H1 (cell line): ENCODE data around the gene NLRP6. TPM values are rescaled to one million over a fixed set of nuclear protein-coding genes. Genes with fewer than 3 reads are reported as not detected.

ENCODE experiments used
- CTCF ChIA-PET: fragments of 300-600 bp; sonication (Branson Sonifier 250); formaldehyde crosslinking; loops from one replicate; lab custom pipeline; 2021; ENCODE audit not compliant: partially characterized antibody; lab: Charles Lee
- POLR2A ChIA-PET: fragments of 300-600 bp; sonication (Branson Sonifier 250); formaldehyde crosslinking; loops from one replicate; lab custom pipeline; 2021; ENCODE audit warnings: inconsistent platforms; ENCODE audit not compliant: partially characterized antibody; lab: Charles Lee
- DNase-seq, 2 experiments: peaks; one replicate each; pipeline versions ENCODE4 v3.0.0 to v3.0.0-alpha.2; 2010 to 2022; ENCODE audit warnings: low spot score in 2 of 2, low read depth in 1 of 2, mixed read lengths in 1 of 2
- FAIRE-seq: peaks from 2 replicates; lab custom pipeline; 2011; peaks lifted over from hg19 to GRCh38; lab: Jason Lieb, UNC
- H2AFZ ChIP-seq: 2 replicates; pipeline ENCODE4 v1.8.1; 2012; ENCODE audit warnings: low read length, inconsistent platforms
- H2AK5ac ChIP-seq: 2 replicates; pipeline ENCODE4 v1.6.1; 2013; ENCODE audit warnings: low read depth, low read length
- H2BK120ac ChIP-seq: replicated peaks from 2 replicates; pipeline ENCODE3; 2013; ENCODE audit warnings: low read depth, low read length, inconsistent platforms
- H2BK12ac ChIP-seq: 2 replicates; pipeline ENCODE4 v1.6.1; 2013; ENCODE audit warnings: low read depth, low read length
- H2BK15ac ChIP-seq: 2 replicates; pipeline ENCODE4 v1.6.1; 2013; ENCODE audit warnings: low read length
- H2BK20ac ChIP-seq: 2 replicates; pipeline ENCODE4 v1.6.1; 2013; ENCODE audit warnings: low read length
- H2BK5ac ChIP-seq: 2 replicates; pipeline ENCODE4 v1.6.1; 2013; ENCODE audit warnings: low read depth, low read length
- H3K14ac ChIP-seq: 2 replicates; pipeline ENCODE4 v1.6.1; 2013; ENCODE audit warnings: inconsistent platforms; ENCODE audit not compliant: insufficient read length
- H3K18ac ChIP-seq: 2 replicates; pipeline ENCODE4 v1.6.1; 2013; ENCODE audit warnings: low read length; ENCODE audit errors: extremely low read depth
- H3K23ac ChIP-seq: 2 replicates; pipeline ENCODE4 v1.6.1; 2013; ENCODE audit warnings: inconsistent platforms; ENCODE audit not compliant: insufficient read length
- H3K23me2 ChIP-seq: 2 replicates; pipeline ENCODE4 v1.6.1; 2013; ENCODE audit warnings: low read depth, low read length
- H3K27ac ChIP-seq: 2 replicates; pipeline ENCODE4 v1.6.1; 2011; ENCODE audit warnings: low read depth, low read length, inconsistent platforms
- H3K27me3 ChIP-seq, 4 experiments: replicated peaks in 1 of 4; 1 replicate in 1 of 4; 2 replicates in 3 of 4; pipeline versions ENCODE4 v1.6.1 to v1.8.1; 2011 to 2013; ENCODE audit warnings: low read length in 3 of 4, mild to moderate bottlenecking in 3 of 4, inconsistent platforms in 2 of 4, mixed read lengths in 2 of 4, moderate library complexity in 1 of 4; ENCODE audit not compliant: control insufficient read depth in 3 of 4, insufficient read depth in 3 of 4; ENCODE audit errors: extremely low read depth in 1 of 4
- H3K36me3 ChIP-seq, 4 experiments: 2 replicates each; pipeline versions ENCODE4 v1.6.1 to v1.8.1; 2011 to 2013; ENCODE audit warnings: mild to moderate bottlenecking in 4 of 4, low read length in 3 of 4, moderate library complexity in 2 of 4, control low read depth in 1 of 4, inconsistent platforms in 1 of 4; ENCODE audit not compliant: insufficient read depth in 4 of 4, control insufficient read depth in 2 of 4
- H3K4ac ChIP-seq: replicated peaks from 2 replicates; pipeline ENCODE3; 2013; ENCODE audit warnings: low read length, low read depth, mixed read lengths, inconsistent platforms; ENCODE audit not compliant: insufficient read length
- H3K4me1 ChIP-seq, 4 experiments: replicated peaks in 1 of 4; 1 replicate in 1 of 4; 2 replicates in 3 of 4; pipeline versions ENCODE4 v1.6.1 to v1.8.1; 2011 to 2013; ENCODE audit warnings: low read length in 3 of 4, inconsistent platforms in 2 of 4, mixed read lengths in 1 of 4; ENCODE audit not compliant: insufficient read depth in 4 of 4, control insufficient read depth in 3 of 4
- H3K4me2 ChIP-seq, 2 experiments: 2 replicates each; pipeline versions ENCODE4 v1.6.1 to v1.8.1; 2011 to 2013; ENCODE audit warnings: low read depth in 2 of 2, low read length in 2 of 2, control low read depth in 1 of 2, inconsistent platforms in 1 of 2, mild to moderate bottlenecking in 1 of 2; ENCODE audit not compliant: insufficient read depth in 1 of 2
- H3K4me3 ChIP-seq, 4 experiments: fragments of 200-600, 300-600 bp in 1 of 4; sonication (generic), shearing (Covaris generic), sonication (Bioruptor Twin) in 1 of 4; 2 replicates each; pipeline versions ENCODE4 v1.5.1 to v1.8.1; 2011 to 2016; ENCODE audit warnings: low read length in 4 of 4, low read depth in 3 of 4, control low read depth in 2 of 4, inconsistent platforms in 2 of 4, mild to moderate bottlenecking in 2 of 4, mixed read lengths in 1 of 4, moderate library complexity in 1 of 4; ENCODE audit not compliant: insufficient read depth in 2 of 4; ENCODE audit errors: extremely low read depth in 1 of 4
- H3K56ac ChIP-seq: replicated peaks from 2 replicates; pipeline ENCODE3; 2013; ENCODE audit warnings: low read depth, mild to moderate bottlenecking, mixed read lengths, low read length, inconsistent platforms; ENCODE audit not compliant: insufficient read length
- H3K79me1 ChIP-seq: 2 replicates; pipeline ENCODE4 v1.6.1; 2013; ENCODE audit warnings: low read depth, low read length, control low read depth
- H3K79me2 ChIP-seq, 2 experiments: 2 replicates each; pipeline versions ENCODE4 v1.6.1 to v1.8.1; 2012 to 2013; ENCODE audit warnings: low read length in 2 of 2, mild to moderate bottlenecking in 2 of 2, inconsistent platforms in 1 of 2; ENCODE audit not compliant: insufficient read depth in 2 of 2, control insufficient read depth in 1 of 2
- H3K9ac ChIP-seq, 4 experiments: replicated peaks in 1 of 4; 1 replicate in 1 of 4; 2 replicates in 3 of 4; pipeline versions ENCODE4 v1.6.1 to v1.8.1; 2011 to 2013; ENCODE audit warnings: low read depth in 3 of 4, low read length in 3 of 4, control low read depth in 2 of 4, mild to moderate bottlenecking in 2 of 4, moderate library complexity in 2 of 4, inconsistent platforms in 1 of 4; ENCODE audit errors: extremely low read depth in 1 of 4
- H3K9me3 ChIP-seq, 2 experiments: 2 replicates each; pipeline versions ENCODE4 v1.6.1 to v1.8.1; 2012 to 2013; ENCODE audit warnings: mild to moderate bottlenecking in 2 of 2, moderate library complexity in 2 of 2, control low read depth in 1 of 2, inconsistent platforms in 1 of 2, low read depth in 1 of 2, low read length in 1 of 2, mixed read lengths in 1 of 2; ENCODE audit not compliant: insufficient read depth in 2 of 2
- H4K20me1 ChIP-seq, 2 experiments: replicated peaks in 1 of 2; 2 replicates each; pipeline versions ENCODE3 to v1.8.1; 2011 to 2013; ENCODE audit warnings: inconsistent platforms in 2 of 2, low read length in 2 of 2, mild to moderate bottlenecking in 1 of 2; ENCODE audit not compliant: insufficient read depth in 2 of 2, control insufficient read depth in 1 of 2
- H4K5ac ChIP-seq: 2 replicates; pipeline ENCODE4 v1.6.1; 2013; ENCODE audit warnings: low read length, low read depth, mixed read lengths, inconsistent platforms; ENCODE audit not compliant: insufficient read length
- H4K8ac ChIP-seq: 2 replicates; pipeline ENCODE4 v1.8.0; 2013; ENCODE audit warnings: mild to moderate bottlenecking, moderate library complexity, low read length, inconsistent platforms; ENCODE audit not compliant: insufficient read depth; ENCODE audit errors: extremely low read depth
- H4K91ac ChIP-seq: replicated peaks from 2 replicates; pipeline ENCODE3; 2013; ENCODE audit warnings: low read length, mixed read lengths, inconsistent platforms; ENCODE audit not compliant: insufficient read length
- HDAC2 ChIP-seq, 2 experiments: fragments of 300-600 bp in 1 of 2; sonication (generic) in 1 of 2; IDR thresholded peaks; 2 replicates each; pipeline ENCODE4 v1.6.1; 2011 to 2012; ENCODE audit warnings: low read depth in 2 of 2, low read length in 2 of 2, mild to moderate bottlenecking in 2 of 2, moderate library complexity in 2 of 2, borderline replicate concordance in 1 of 2, inconsistent platforms in 1 of 2
- KDM5A ChIP-seq: fragments of 200-600 bp; IDR thresholded peaks from 2 replicates; pipeline ENCODE4 v1.7.1; 2012; ENCODE audit warnings: mild to moderate bottlenecking, low read length, inconsistent platforms, mixed read lengths
- PHF8 ChIP-seq: fragments of 200-600 bp; sonication (generic); conservative IDR thresholded peaks from 2 replicates; pipeline ENCODE4 v1.7.1; 2012; ENCODE audit warnings: low read depth, mild to moderate bottlenecking, inconsistent platforms, low read length, moderate library complexity
- SIRT6 ChIP-seq: IDR thresholded peaks from one replicate; pipeline ENCODE4 v1.7.1; 2012; ENCODE audit warnings: low read length, inconsistent platforms
- SP2 ChIP-seq: IDR thresholded peaks from 2 replicates; pipeline ENCODE4 v1.6.1; 2012; ENCODE audit warnings: mild to moderate bottlenecking, low read length, inconsistent platforms
- TAF7 ChIP-seq: optimal IDR thresholded peaks from 2 replicates; pipeline ENCODE3; 2011; ENCODE audit warnings: low read depth, mild to moderate bottlenecking, inconsistent platforms, low read length, moderate library complexity, borderline replicate concordance
- TBP ChIP-seq: IDR thresholded peaks from 2 replicates; pipeline ENCODE4 v1.6.1; 2011; ENCODE audit warnings: low read depth, low read length, improper control_type of control experiment
- WGBS, 2 experiments: shearing (Covaris generic) in 1 of 2; methylation state at CpG; one replicate each; pipeline versions ENCODE4 v1.1.6 to v1.1.7; 2013 to 2015; ENCODE audit warnings: low lambda C conversion rate in 2 of 2, mixed read lengths in 2 of 2, inconsistent platforms in 1 of 2, low coverage in 1 of 2, missing lambda C conversion rate in 1 of 2; ENCODE audit not compliant: insufficient replicate concordance in 2 of 2, insufficient coverage in 1 of 2, insufficient read length in 1 of 2; ENCODE audit errors: extremely low coverage in 1 of 2, missing lambda C conversion rate in 1 of 2; 5-methylcytosine and 5-hydroxymethylcytosine counted together
- polyA plus RNA-seq, 7 experiments: library from polyadenylated mRNA; depleted of rRNA in 3 of 7; stranded (reverse) in 5 of 7; unstranded in 2 of 7; fragments of >200 nt in 5 of 7; fragments of 200-250 nt in 2 of 7; gene quantifications; 1 replicate in 5 of 7; 2 replicates in 1 of 7; 4 replicates in 1 of 7; pipeline versions ENCODE4 v1.2.1 to v1.2.3, GENCODE V29; 2011 to 2013; ENCODE audit warnings: missing spikeins in 2 of 7, mixed read lengths in 2 of 7
- total RNA-seq: library from RNA; stranded (reverse); fragmentation: NEBNext Ultra II Directional; extraction: Animal tissue kit (Norgen Biotek cat#: 25700); gene quantifications from 2 replicates; pipeline ENCODE4 v1.2.1, GENCODE V29; 2021

NLRP6 gene
- total and polyA plus RNA-seq, 2 of the 8 experiments (the other 6 are each of a cell fraction or from before 2014, with no cell fraction given), result not detected

GRCh38 chr11:259413-259812 is 18.8 kb upstream of the NLRP6 start:
- TF ChIP-seq KDM5A (no peak), TBP (no peak), SP2 (no peak), SIRT6 (no peak), HDAC2 (IDR thresholded peaks at IDR 0.05; ENCODE audit: borderline replicate concordance in 1 of 2, low read depth in 2 of 2, low read length in 2 of 2) (no peak), PHF8 (no peak), TAF7 (no peak)
- TF ChIP-seq, all 59 proteins: peak for 0
- no peaks in the 10 kb centered on the region for H3K79me1 ChIP-seq
- H3K14ac ChIP-seq, result no peak overlapping the region
- H3K79me2 ChIP-seq, result no peaks in the 10 kb centered on the region
- no peaks in the 10 kb centered on the region for H4K20me1 ChIP-seq
- no peak overlapping the region for H3K56ac ChIP-seq
- H3K9ac ChIP-seq, result no peak overlapping the region
- no peak overlapping the region for H4K5ac ChIP-seq
- FAIRE-seq (no peak), DNase-seq (no peak)
- H4K91ac ChIP-seq, result no peak overlapping the region
- H2BK20ac ChIP-seq, result no peak overlapping the region
- no peaks in the 10 kb centered on the region for H3K4me1 ChIP-seq
- 84% methylated on average over 10 of the region's 10 CpGs; no CpG with 5 or more reads in 1 of the 2 experiments for WGBS, 2 experiments
- H2BK5ac ChIP-seq, result no peak overlapping the region
- no peak overlapping the region for H3K4me3 ChIP-seq
- no peak overlapping the region for H3K18ac ChIP-seq
- ChIA-PET POLR2A (no interaction called here), CTCF (interaction anchor here (0.8 to 1.8 kb wide), 7 partner anchors 9 to 104 kb away, joined by 3 to 6 read pairs (median 4); no protein-coding TSS in a partner anchor)
- H2BK12ac ChIP-seq, result no peak overlapping the region
- H3K4me2 ChIP-seq, result no peak overlapping the region
- no peak overlapping the region for H3K23ac ChIP-seq
- H3K27ac ChIP-seq, result no peak overlapping the region
- no peak overlapping the region for H2AFZ ChIP-seq
- no peak overlapping the region for H2BK15ac ChIP-seq
- H3K27me3 ChIP-seq, result no peaks in the 10 kb centered on the region
- no peaks in the 10 kb centered on the region for H3K9me3 ChIP-seq
- no peak overlapping the region for H2BK120ac ChIP-seq
- H3K36me3 ChIP-seq, result no peaks in the 10 kb centered on the region
- no peak overlapping the region for H4K8ac ChIP-seq
- H3K4ac ChIP-seq, result no peak overlapping the region
- peaks cover 6% of the 10 kb centered on the region; the same call in 1 of the 2 replicates for H3K23me2 ChIP-seq
- H2AK5ac ChIP-seq, result no peak overlapping the region
